ENCODE measurements around the gene NEDD4L. TPM values are rescaled to one million over a fixed set of nuclear protein-coding genes. Genes with fewer than 3 reads are reported as not detected.
"Not testable (repeated sequence)": the region's sequence is repeated elsewhere in the genome, so short reads cannot be mapped to it uniquely, and the experiment has no call there.

NEDD4L gene
- polyA plus RNA-seq (2011; rRNA removed) (10.8 and 14.1 TPM in 2 replicates), polyA minus RNA-seq (2011; rRNA and poly(A)+ RNA removed) (12.2 and 15.0 TPM in 2 replicates)

DNA sequence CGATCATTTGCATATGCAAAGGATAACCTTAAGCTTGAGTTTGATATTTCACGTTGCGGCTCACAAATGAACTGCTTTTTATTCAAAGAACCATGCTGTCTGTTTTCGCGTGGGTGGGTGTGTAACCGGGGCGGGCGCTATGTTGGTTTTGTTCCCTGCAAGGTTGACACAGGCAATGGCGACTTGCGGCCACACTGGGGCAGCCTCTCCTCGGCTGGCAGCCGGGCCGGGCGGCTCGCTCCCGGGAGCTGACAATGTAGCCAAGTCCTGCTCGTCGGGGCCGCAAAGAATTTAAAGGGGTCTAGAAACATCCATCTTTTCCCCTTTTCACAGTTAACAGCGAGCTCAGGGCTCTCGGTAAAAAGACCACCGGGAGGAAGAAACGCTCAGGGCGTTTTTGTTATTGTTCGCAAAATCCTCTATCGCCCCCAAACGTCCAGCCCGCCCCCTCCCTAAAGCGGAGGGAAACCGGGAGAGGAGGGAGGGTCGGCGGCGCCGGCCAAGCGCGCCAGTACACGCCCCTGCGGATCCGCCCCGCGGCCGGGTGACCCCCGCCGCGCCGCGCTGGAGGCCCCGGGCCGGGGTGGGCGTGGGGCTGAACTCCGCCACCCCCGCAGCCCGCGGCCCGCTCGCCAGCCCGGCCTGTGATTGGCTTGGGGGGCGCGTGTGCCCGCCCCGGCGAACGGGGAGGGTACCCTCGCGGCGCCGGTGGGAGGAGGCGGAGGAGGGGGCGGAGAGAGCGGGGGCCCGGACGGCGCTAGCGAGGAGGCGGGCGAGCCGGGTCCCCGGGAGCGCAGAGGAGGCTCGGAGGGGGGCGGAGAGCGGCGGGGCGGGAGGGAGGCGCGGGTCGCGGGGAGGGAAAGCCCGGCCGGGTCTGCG lies at the start of gene NEDD4L:
Gene NEDD4L (plus strand): TSS at position 736 of the 879 bp plus-strand sequence. CDS start 435 bp downstream, outside the sequence.
- ChIA-PET POLR2A (interaction anchor here (0.8 kb wide), 1 partner anchor 78 kb away, joined by 3 read pairs; no protein-coding TSS in a partner anchor), CTCF (interaction anchor here (0.6 to 2.1 kb wide), 44 partner anchors 10 to 878 kb away, joined by 3 to 28 read pairs (median 4); no protein-coding TSS in a partner anchor)
- peak; percentile 19 for DNase-seq (ENCODE audit: low read depth)
- TF ChIP-seq, protein P1, sequence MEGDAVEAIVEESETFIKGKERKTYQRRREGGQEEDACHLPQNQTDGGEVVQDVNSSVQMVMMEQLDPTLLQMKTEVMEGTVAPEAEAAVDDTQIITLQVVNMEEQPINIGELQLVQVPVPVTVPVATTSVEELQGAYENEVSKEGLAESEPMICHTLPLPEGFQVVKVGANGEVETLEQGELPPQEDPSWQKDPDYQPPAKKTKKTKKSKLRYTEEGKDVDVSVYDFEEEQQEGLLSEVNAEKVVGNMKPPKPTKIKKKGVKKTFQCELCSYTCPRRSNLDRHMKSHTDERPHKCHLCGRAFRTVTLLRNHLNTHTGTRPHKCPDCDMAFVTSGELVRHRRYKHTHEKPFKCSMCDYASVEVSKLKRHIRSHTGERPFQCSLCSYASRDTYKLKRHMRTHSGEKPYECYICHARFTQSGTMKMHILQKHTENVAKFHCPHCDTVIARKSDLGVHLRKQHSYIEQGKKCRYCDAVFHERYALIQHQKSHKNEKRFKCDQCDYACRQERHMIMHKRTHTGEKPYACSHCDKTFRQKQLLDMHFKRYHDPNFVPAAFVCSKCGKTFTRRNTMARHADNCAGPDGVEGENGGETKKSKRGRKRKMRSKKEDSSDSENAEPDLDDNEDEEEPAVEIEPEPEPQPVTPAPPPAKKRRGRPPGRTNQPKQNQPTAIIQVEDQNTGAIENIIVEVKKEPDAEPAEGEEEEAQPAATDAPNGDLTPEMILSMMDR (IDR thresholded peaks at IDR 0.05; ENCODE audit: insufficient read depth, low read depth, low read length), result peak; percentile 95
- Histone ChIP-seq H3K36me3 (ENCODE audit: control insufficient read depth, insufficient read depth, low read length) (no peaks in the 10 kb centered on the region), H3K4me3 (ENCODE audit: low read depth, low read length) (peak within 1 kb of the TSS; percentile 73), H3K27me3 (ENCODE audit: control insufficient read depth, insufficient read depth, low read length) (peaks cover 1% of the 10 kb centered on the region; the same call in 1 of the 2 replicates)

DNA sequence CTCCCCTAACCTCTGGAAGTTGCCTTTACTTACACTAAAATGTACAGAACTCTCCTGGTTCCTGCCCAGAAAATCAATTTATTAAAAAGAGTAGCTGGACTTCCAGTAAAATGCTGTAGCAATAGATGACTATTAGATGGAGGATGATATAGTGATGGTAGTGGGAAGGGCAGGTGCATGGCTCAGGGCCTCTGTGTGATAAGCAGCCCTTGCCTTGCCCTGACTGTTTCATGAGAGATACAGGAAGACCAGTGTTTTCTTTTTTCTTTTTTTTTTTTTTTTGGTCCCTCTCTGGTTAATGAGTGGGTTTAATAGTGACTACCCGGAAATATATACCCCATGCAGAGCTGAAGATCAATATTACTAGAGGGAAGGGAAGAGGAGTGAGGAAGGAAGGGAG lies 48.7 kb upstream of the NEDD4L start:
- TF ChIP-seq, protein P1 (IDR thresholded peaks at IDR 0.05; ENCODE audit: insufficient read depth, low read depth, low read length), result no peak
- no peak for DNase-seq (ENCODE audit: low read depth)
- CTCF ChIA-PET, result no interaction called here
- Histone ChIP-seq H3K4me3 (ENCODE audit: low read depth, low read length) (no peak overlapping the region), H3K36me3 (ENCODE audit: control insufficient read depth, insufficient read depth, low read length) (no peaks in the 10 kb centered on the region), H3K27me3 (ENCODE audit: control insufficient read depth, insufficient read depth, low read length) (0 out of 2 replicates have a peak, but pooled peaks cover 2% of the 10 kb centered on the region)
- POLR2A ChIA-PET, result no interaction called here

DNA sequence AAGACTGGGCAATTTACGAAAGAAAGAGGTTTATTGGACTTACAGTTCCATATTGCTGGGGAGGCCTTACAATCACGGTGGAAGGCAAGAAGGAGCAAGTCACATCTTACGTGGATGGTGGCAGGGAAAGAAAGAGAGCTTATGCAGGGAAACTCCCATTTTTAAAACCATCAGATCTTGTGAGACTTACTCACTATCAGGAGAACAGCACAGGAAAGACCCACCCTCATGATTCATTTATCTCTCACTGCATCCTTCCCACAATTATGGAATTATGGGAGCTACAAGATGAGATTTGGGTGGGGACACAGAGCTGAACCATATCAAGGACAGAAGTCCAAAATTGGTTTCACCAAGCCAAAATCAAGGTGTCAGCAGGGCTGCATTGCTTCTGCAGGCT lies 47.1 kb upstream of the NEDD4L start:
- H3K27me3 ChIP-seq (ENCODE audit: control insufficient read depth, insufficient read depth, low read length); H3K4me3 ChIP-seq (ENCODE audit: low read depth, low read length); H3K36me3 ChIP-seq (ENCODE audit: control insufficient read depth, insufficient read depth, low read length); POLR2A ChIA-PET; DNase-seq (ENCODE audit: low read depth): not testable (repeated sequence)
- CTCF ChIA-PET, result interaction anchor here (1.1 kb wide), 1 partner anchor 17 kb away, joined by 3 read pairs; no protein-coding TSS in a partner anchor

DNA sequence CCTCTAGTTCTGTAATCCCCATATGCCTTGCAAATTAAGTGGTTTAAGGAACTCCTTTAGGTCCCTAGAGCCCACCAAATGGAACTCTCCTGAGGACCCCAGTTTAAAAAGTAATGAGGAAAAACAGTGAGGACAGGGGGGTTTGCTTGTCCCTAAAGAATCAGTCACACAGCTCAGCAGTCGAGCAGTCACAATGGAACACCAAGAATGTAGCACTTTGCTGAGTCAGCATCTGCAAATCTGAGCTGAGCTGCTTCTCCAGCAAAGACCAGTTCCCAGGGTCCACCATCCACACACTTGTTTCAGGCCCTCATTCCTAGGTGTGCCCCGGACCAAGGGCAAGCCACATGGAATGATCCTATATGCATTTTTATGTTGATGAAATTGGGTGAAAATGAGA lies 46.2 kb upstream of the NEDD4L start:
- CTCF ChIA-PET, result interaction anchor here (1.3 kb wide), 1 partner anchor 23 kb away, joined by 3 read pairs; no protein-coding TSS in a partner anchor

DNA sequence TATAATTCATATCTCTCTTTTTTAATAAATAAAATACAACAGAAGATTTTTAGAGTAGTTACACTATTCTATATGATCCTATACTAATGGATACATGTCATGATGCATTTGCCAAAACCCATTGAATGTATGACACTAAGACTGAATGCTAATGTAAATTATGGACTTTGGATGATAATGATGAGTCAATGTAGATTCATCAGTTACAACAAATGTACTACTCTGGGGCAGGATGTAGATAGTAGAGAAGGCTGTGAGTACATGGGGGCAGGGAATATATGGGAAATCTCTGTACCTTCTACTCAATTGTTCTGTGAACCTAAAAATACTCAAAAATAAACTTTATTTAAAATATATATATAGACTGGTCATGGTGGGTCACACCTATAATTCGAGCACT lies 45.6 kb upstream of the NEDD4L start:
- Histone ChIP-seq H3K27me3 (ENCODE audit: control insufficient read depth, insufficient read depth, low read length) (no peaks in the 10 kb centered on the region), H3K36me3 (ENCODE audit: control insufficient read depth, insufficient read depth, low read length) (no peaks in the 10 kb centered on the region), H3K4me3 (ENCODE audit: low read depth, low read length) (no peak overlapping the region)
- DNase-seq (ENCODE audit: low read depth), result no peak
- CTCF ChIA-PET, result interaction anchor here (1.3 kb wide), 1 partner anchor 23 kb away, joined by 3 read pairs; no protein-coding TSS in a partner anchor
- TF ChIP-seq, protein P1 (IDR thresholded peaks at IDR 0.05; ENCODE audit: insufficient read depth, low read depth, low read length), result no peak
- POLR2A ChIA-PET, result no interaction called here

More for the DNA sequence above, 46.2 kb upstream of the NEDD4L start:
- TF ChIP-seq, protein P1 (IDR thresholded peaks at IDR 0.05; ENCODE audit: insufficient read depth, low read depth, low read length), result no peak
- no peaks in the 10 kb centered on the region for H3K27me3 ChIP-seq (ENCODE audit: control insufficient read depth, insufficient read depth, low read length)
- POLR2A ChIA-PET, result no interaction called here
- H3K36me3 ChIP-seq (ENCODE audit: control insufficient read depth, insufficient read depth, low read length), result no peaks in the 10 kb centered on the region
- no peak overlapping the region for H3K4me3 ChIP-seq (ENCODE audit: low read depth, low read length)
- DNase-seq (ENCODE audit: low read depth), result no peak

Measured in BJ (cell line).